Calu3 (cell line): ENCODE data around the gene LRRC25. TPM values are rescaled to one million over a fixed set of nuclear protein-coding genes. Genes with fewer than 3 reads are reported as not detected.

ENCODE experiments used
- BruUV-seq: library from RNA; stranded (reverse); fragments of 400-500 nt; replicated peaks from 2 replicates; lab custom pipeline; 2021; lab: Mats Ljungman, UMichigan
- CTCF ChIA-PET: fragments of 300-600 bp; sonication (Branson Sonifier 250); formaldehyde crosslinking; loops from one replicate; lab custom pipeline; 2022; ENCODE audit warnings: antibody characterized with exemption; lab: Charles Lee
- DNase-seq: peaks from one replicate; pipeline ENCODE4 v3.0.0; 2022
- H3K27ac Mint-ChIP-seq: one replicate; pipeline ENCODE4 v1.8.0; 2022; ENCODE audit warnings: mixed read lengths; ENCODE audit not compliant: unreplicated experiment
- H3K27me3 Mint-ChIP-seq: one replicate; pipeline ENCODE4 v1.8.0; 2022; ENCODE audit warnings: mixed read lengths; ENCODE audit not compliant: unreplicated experiment
- H3K36me3 Mint-ChIP-seq: one replicate; pipeline ENCODE4 v1.8.0; 2022; ENCODE audit warnings: mild to moderate bottlenecking, moderate library complexity, mixed read lengths; ENCODE audit not compliant: insufficient read depth, unreplicated experiment
- H3K4me1 Mint-ChIP-seq: one replicate; pipeline ENCODE4 v1.8.0; 2022; ENCODE audit warnings: mild to moderate bottlenecking, low read depth, mixed read lengths; ENCODE audit not compliant: unreplicated experiment
- H3K4me3 Mint-ChIP-seq: one replicate; pipeline ENCODE4 v1.8.0; 2022; ENCODE audit warnings: mild to moderate bottlenecking, low read depth, moderate library complexity, mixed read lengths; ENCODE audit not compliant: unreplicated experiment
- H3K9me3 Mint-ChIP-seq: one replicate; pipeline ENCODE4 v1.8.0; 2022; ENCODE audit warnings: low read depth, mixed read lengths; ENCODE audit not compliant: unreplicated experiment
- intact Hi-C: fragments of 100-400 bp; cut with micrococcal nuclease; formaldehyde crosslinking; loops from one replicate; pipeline ENCODE4 v1.10.0; 2022; ENCODE audit not compliant: unreplicated experiment
- total RNA-seq: library from RNA; stranded (reverse); gene quantifications from 2 replicates; pipeline ENCODE4 v1.2.3, GENCODE V29; 2022
- TF ChIP-seq, protein P1 (sequence below): fragments of 200-600 bp; IDR thresholded peaks from one replicate; pipeline ENCODE4 v1.8.0; 2022; ENCODE audit warnings: antibody characterized with exemption; ENCODE audit not compliant: unreplicated experiment

The LRRC25 gene
- total RNA-seq, 1 experiment from 2014 or later = not detected

DNA sequence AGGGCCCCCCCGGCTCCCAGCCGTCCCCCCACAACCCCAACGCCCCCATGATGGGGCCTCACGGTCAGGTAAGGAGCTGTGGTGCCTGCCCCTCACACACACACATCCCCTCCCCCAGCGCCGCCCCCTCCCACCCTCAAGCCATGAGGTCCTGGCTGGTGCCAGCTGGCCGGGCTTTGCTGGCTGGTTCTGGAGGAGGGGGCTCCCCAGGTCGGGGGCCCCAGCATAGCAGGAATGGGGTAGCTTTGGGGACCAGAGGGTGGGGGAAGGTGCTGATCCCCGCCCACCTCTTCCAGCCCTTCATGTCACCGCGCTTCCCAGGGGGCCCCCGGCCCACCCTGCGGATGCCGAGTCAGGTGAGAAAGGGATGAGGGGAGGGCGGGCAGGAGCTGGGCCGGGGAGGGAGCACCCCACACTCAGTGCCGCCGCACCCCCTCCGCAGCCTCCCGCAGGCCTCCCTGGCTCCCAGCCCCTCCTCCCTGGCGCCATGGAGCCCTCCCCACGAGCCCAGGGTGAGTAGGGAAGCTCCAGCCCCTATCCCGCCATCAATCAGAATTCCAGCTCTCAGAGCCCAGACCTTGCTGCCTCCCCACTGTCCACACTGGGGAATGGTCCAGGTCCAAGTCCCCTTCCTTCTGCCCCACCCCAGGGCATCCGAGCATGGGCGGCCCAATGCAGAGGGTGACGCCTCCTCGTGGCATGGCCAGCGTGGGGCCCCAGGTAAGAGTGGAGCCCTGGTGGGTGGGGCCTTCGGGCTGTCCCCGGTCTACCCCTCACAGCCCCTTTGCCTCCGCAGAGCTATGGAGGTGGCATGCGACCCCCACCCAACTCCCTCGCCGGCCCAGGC, 34.2 kb upstream of the LRRC25 start:
- TF ChIP-seq, protein P1, sequence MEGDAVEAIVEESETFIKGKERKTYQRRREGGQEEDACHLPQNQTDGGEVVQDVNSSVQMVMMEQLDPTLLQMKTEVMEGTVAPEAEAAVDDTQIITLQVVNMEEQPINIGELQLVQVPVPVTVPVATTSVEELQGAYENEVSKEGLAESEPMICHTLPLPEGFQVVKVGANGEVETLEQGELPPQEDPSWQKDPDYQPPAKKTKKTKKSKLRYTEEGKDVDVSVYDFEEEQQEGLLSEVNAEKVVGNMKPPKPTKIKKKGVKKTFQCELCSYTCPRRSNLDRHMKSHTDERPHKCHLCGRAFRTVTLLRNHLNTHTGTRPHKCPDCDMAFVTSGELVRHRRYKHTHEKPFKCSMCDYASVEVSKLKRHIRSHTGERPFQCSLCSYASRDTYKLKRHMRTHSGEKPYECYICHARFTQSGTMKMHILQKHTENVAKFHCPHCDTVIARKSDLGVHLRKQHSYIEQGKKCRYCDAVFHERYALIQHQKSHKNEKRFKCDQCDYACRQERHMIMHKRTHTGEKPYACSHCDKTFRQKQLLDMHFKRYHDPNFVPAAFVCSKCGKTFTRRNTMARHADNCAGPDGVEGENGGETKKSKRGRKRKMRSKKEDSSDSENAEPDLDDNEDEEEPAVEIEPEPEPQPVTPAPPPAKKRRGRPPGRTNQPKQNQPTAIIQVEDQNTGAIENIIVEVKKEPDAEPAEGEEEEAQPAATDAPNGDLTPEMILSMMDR = no peak
- Mint-ChIP-seq H3K9me3 (no peaks in the 10 kb centered on the region), H3K27ac (no peak overlapping the region), H3K4me3 (no peak overlapping the region), H3K4me1 (no peaks in the 10 kb centered on the region), H3K27me3 (no peaks in the 10 kb centered on the region), H3K36me3 (peaks cover 14% of the 10 kb centered on the region)
- no peak for DNase-seq
- CTCF ChIA-PET = no interaction called here
- intact Hi-C loops = no loop called here
- BruUV-seq = no TSS peak

DNA sequence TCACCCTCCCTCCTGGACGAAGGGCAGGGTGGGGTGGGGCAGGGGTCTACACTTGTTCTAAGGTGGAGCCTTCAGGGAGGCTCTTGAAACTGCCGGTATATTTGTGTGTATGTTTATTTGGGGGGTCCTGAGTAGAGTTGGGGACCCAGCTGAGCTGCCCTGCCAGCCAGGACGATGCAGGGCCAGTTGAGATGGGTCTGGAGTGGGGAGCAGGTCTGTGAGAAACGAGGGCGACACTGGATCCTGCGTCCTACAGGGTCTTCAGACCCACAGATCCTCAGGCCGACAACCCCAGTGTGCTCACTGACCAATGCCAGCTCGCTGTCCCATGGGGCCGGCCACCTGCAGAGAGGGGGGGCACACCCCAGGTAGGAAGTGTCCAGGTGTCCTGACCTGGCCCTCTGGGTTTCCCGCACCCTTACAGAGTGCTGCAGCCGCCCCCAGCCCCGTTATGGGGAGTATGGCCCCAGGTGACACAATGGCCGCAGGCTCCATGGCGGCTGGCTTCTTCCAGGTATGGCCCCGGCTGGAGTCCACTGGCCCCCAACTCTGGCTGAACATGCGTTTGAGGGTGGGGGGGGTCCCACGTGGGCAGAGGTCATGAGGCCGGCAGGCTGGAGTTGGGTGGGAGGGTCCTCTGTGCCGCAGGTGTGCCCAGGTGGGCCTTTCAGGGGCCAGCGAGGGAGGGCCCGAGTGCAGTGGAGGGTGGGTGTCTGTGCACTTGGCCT, 33.2 kb upstream of the LRRC25 start:
- intact Hi-C loops = no loop called here
- H3K9me3 Mint-ChIP-seq = no peaks in the 10 kb centered on the region
- H3K27ac Mint-ChIP-seq = no peak overlapping the region
- H3K36me3 Mint-ChIP-seq = peaks cover 8% of the 10 kb centered on the region
- BruUV-seq = no TSS peak
- H3K4me3 Mint-ChIP-seq = no peak overlapping the region
- H3K27me3 Mint-ChIP-seq = no peaks in the 10 kb centered on the region
- no peak for DNase-seq
- CTCF ChIA-PET = no interaction called here
- H3K4me1 Mint-ChIP-seq = no peaks in the 10 kb centered on the region
- TF ChIP-seq, protein P1 = no peak

- H3K4me3 Mint-ChIP-seq = no peak overlapping the region
- H3K36me3 Mint-ChIP-seq = peaks cover 8% of the 10 kb centered on the region
- no peaks in the 10 kb centered on the region for H3K4me1 Mint-ChIP-seq
- H3K9me3 Mint-ChIP-seq = no peaks in the 10 kb centered on the region
- BruUV-seq = no TSS peak
- intact Hi-C loops = no loop called here
- CTCF ChIA-PET = no interaction called here
- H3K27me3 Mint-ChIP-seq = no peaks in the 10 kb centered on the region
- TF ChIP-seq, protein P1 = no peak
- DNase-seq = no peak
- no peak overlapping the region for H3K27ac Mint-ChIP-seq
Observed at GRCh38 chr19:18429717-18430416, 32.4 kb upstream of the LRRC25 start.

GRCh38 chr19:18428787-18429674, 31.6 kb upstream of the LRRC25 start:
- H3K4me1 Mint-ChIP-seq = no peaks in the 10 kb centered on the region
- TF ChIP-seq, protein P1 = no peak
- intact Hi-C loops = no loop called here
- H3K36me3 Mint-ChIP-seq = peaks cover 1% of the 10 kb centered on the region
- BruUV-seq = no TSS peak
- CTCF ChIA-PET = no interaction called here
- no peaks in the 10 kb centered on the region for H3K27me3 Mint-ChIP-seq
- H3K27ac Mint-ChIP-seq = no peak overlapping the region
- H3K4me3 Mint-ChIP-seq = no peak overlapping the region
- no peak for DNase-seq
- H3K9me3 Mint-ChIP-seq = no peaks in the 10 kb centered on the region
